ENCODE measurements around the gene PPP4R2. TPM values are rescaled to one million over a fixed set of nuclear protein-coding genes. Genes with fewer than 3 reads are reported as not detected.

PPP4R2 gene
- total and polyA plus RNA-seq, 2 donors: 36.6 to 79.7 TPM

Other genes with a start within 250 kb of the PPP4R2 start
- 22.6 TPM for gene SHQ1, start 148.4 kb upstream of the PPP4R2 start, total RNA-seq
- 17.4 TPM for gene SHQ1, start 148.4 kb upstream of the PPP4R2 start, polyA plus RNA-seq
- gene GXYLT2, start 108.8 kb upstream of the PPP4R2 start, total RNA-seq: 6.6 TPM
- 2.9 TPM for gene GXYLT2, start 108.8 kb upstream of the PPP4R2 start, polyA plus RNA-seq
- gene EBLN2, start 64.8 kb downstream of the PPP4R2 start, total RNA-seq: 4.2 TPM
- 0.94 TPM for gene EBLN2, start 64.8 kb downstream of the PPP4R2 start, polyA plus RNA-seq